Heart right ventricle (tissue), 16 donors: Measurements from ENCODE around the gene CCDC90B. TPM values are rescaled to one million over a fixed set of nuclear protein-coding genes. Genes with fewer than 3 reads are reported as not detected.
A peak's percentile ranks its signal among the peaks of the same experiment; 100 is the strongest.

Source experiments
- ATAC-seq, 8 donors: fragments of 200-7000 bp; cut with Tn5 transposase; one replicate each; pipeline ENCODE4 v1.9.1; 2020; ENCODE audit warnings: mild to moderate bottlenecking in 8 of 8, moderate library complexity in 8 of 8, moderate number of reproducible peaks in 1 of 8
- DNase-seq, 2 donors: peaks; one replicate each; pipeline ENCODE4 v3.0.0-alpha.2; 2020
- H3K27ac ChIP-seq, 10 donors: fragments of 200-600 bp; sonication (generic) in 2 of 10; one replicate each; pipeline versions ENCODE4 v1.5.0 to v1.8.0; 2020 to 2022; ENCODE audit warnings: mild to moderate bottlenecking in 3 of 10
- H3K27me3 ChIP-seq, 7 donors: fragments of 200-600 bp; one replicate each; pipeline ENCODE4 v1.8.0; 2021 to 2022; ENCODE audit warnings: mild to moderate bottlenecking in 2 of 7
- H3K36me3 ChIP-seq, 9 donors: fragments of 200-600 bp; sonication (generic) in 1 of 9; one replicate each; pipeline versions ENCODE4 v1.5.0 to v1.8.0; 2020 to 2022; ENCODE audit warnings: mild to moderate bottlenecking in 2 of 9
- H3K4me1 ChIP-seq, 9 donors: fragments of 200-600 bp; sonication (generic) in 1 of 9; one replicate each; pipeline versions ENCODE4 v1.5.0 to v1.8.0; 2020 to 2022; ENCODE audit warnings: mild to moderate bottlenecking in 4 of 9
- H3K4me3 ChIP-seq, 10 donors: fragments of 200-600 bp; sonication (generic) in 2 of 10; one replicate each; pipeline versions ENCODE4 v1.5.0 to v1.8.0; 2020 to 2022; ENCODE audit warnings: mild to moderate bottlenecking in 7 of 10, moderate library complexity in 2 of 10
- H3K9me3 ChIP-seq, 11 donors: fragments of 200-600 bp in 10 of 11; sonication (generic) in 2 of 11; one replicate each; pipeline versions ENCODE4 v1.5.0 to v1.8.0; 2013 to 2022; ENCODE audit warnings: mild to moderate bottlenecking in 2 of 11, control low read depth in 1 of 11, moderate library complexity in 1 of 11
- CTCF ChIP-seq, 9 donors: fragments of 200-600 bp; sonication (generic) in 2 of 9; IDR thresholded peaks; one replicate each; pipeline versions ENCODE4 v1.5.0 to v1.8.0; 2021 to 2022; ENCODE audit warnings: antibody characterized with exemption in 9 of 9, mild to moderate bottlenecking in 5 of 9, moderate library complexity in 1 of 9
- WGBS, 2 donors: extraction: QIAGEN DNeasy Blood & Tissue Kit; methylation state at CpG; one replicate each; pipeline ENCODE4 v1.1.7; 2013; ENCODE audit warnings: inconsistent platforms in 1 of 2; 5-methylcytosine and 5-hydroxymethylcytosine counted together
- intact Hi-C, 10 donors: fragments of 100-400 bp; cut with DNase I; formaldehyde crosslinking; loops; one replicate each; pipeline versions ENCODE4 v1.11.1 to v1.14.2; 2022
- polyA plus RNA-seq, 2 donors: library from polyadenylated mRNA; stranded (reverse); fragments of 200-250 nt; gene quantifications; one replicate each; pipeline ENCODE4 v1.2.3, GENCODE V29; 2013
- total RNA-seq, 10 donors: library from RNA; stranded (reverse); fragmentation: NEBNext Ultra II Directional in 3 of 10; extraction: Animal tissue kit (Norgen Biotek cat#: 25700) in 3 of 10; gene quantifications; one replicate each; pipeline versions ENCODE4 v1.2.1 to v1.2.4, GENCODE V29; 2021 to 2023
- donor health status: Arrhythmogenic right ventricular cardiomyopathy.
- donor health status: ischemic (EF 13 %, LVEDD 7.1; RV severe dilation, severe dysfunction).
- donor health status: healthy with polysubstance abuse.
- donor health status: DM: no; HTN: yes; CAD: no.
- donor health status: DM: no; HTN: no; CAD: no.
- donor health status: ischemic (EF 25% LVEDD 6.9; RV normal size, moderate dysfunction).
- donor health status: ischemic (EF 25% LVEDD 5.7; RV mildly dilated, moderate dysfunction).
- donor health status: healthy.
- donor health status: DM: yes; HTN: yes; CAD: no.
- donor health status: Ischemic cardiomyopathy.
- donor health status: ischemic (EF 35%, LVEDD 5.7; RV mildly dilated, moderate dysfunction).
- donor health status: nonischemic (EF 11% LVEDD 7.7; RV severe dilation, severe dysfunction).
- donor health status: DM: yes; HTN: yes; CAD: no.
- donor health status: PGD.
- donor health status: ischemic (EF 29% LVEDD 5.4; RV normal size, mild dysfunction).
- donor health status: nonischemic (EF 23%, LVEDD 6.1; RV moderate dilation, normal function).

CCDC90B gene
- total and polyA plus RNA-seq, 12 donors: 14.7 to 34.3 (median 27.0) TPM

- intact Hi-C loops: loop anchor here in 2 of 10 donors (10.0 kb wide), 2 partner anchors 210 to 380 kb away; partner anchors contain the start of genes DDIAS (in 1 of the 2), PRCP (in 1 of the 2) and RAB30 (in 1 of the 2)
- no peak for ATAC-seq
- TF ChIP-seq CTCF (IDR thresholded peaks at IDR 0.05): no peak
- no peaks in the 10 kb centered on the region for H3K9me3 ChIP-seq
- peak overlapping the region; percentile 56 to 90 (median 80) for H3K4me3 ChIP-seq
- DNase-seq: no peak
- WGBS, 2 donors: 5 to 16% methylated on average over 3 of the region's 3 CpGs
- no peaks in the 10 kb centered on the region for H3K27me3 ChIP-seq
- peaks cover 0 to 44% (median 35%) of the 10 kb centered on the region in 9 donors for H3K4me1 ChIP-seq
- peak overlapping the region in 8 of 10 donors; percentile 94 to 99 (median 96) for H3K27ac ChIP-seq
- H3K36me3 ChIP-seq: peaks cover 0 to 11% (median 0%) of the 10 kb centered on the region in 9 donors
These were observed 1.5 kb downstream of the CCDC90B start for GRCh38 chr11:83284501-83285150.

GRCh38 chr11:83282084-83282716 lies 4.0 kb downstream of the CCDC90B start:
- TF ChIP-seq CTCF (IDR thresholded peaks at IDR 0.05): no peak
- no peaks in the 10 kb centered on the region for H3K27me3 ChIP-seq
- no peak overlapping the region for H3K27ac ChIP-seq
- no peaks in the 10 kb centered on the region for H3K9me3 ChIP-seq
- DNase-seq (no peak), ATAC-seq (no peak)
- intact Hi-C loops: loop anchor here in 2 of 10 donors (10.0 kb wide), 2 partner anchors 207 to 377 kb away; partner anchors contain the start of genes DDIAS (in 1 of the 2), PRCP (in 1 of the 2) and RAB30 (in 1 of the 2)
- 49 to 68% methylated on average over 4 of the region's 4 CpGs for WGBS, 2 donors
- H3K4me3 ChIP-seq: no peak overlapping the region
- H3K4me1 ChIP-seq: peaks cover 0 to 44% (median 35%) of the 10 kb centered on the region in 9 donors
- peaks cover 0 to 35% (median 8%) of the 10 kb centered on the region in 9 donors for H3K36me3 ChIP-seq

GRCh38 chr11:83280256-83280655 lies 5.9 kb downstream of the CCDC90B start:
- peaks cover 0 to 44% (median 34%) of the 10 kb centered on the region in 9 donors for H3K4me1 ChIP-seq
- no peak overlapping the region for H3K27ac ChIP-seq
- H3K27me3 ChIP-seq: no peaks in the 10 kb centered on the region
- ATAC-seq (no peak), DNase-seq (no peak)
- no peak overlapping the region for H3K4me3 ChIP-seq
- H3K36me3 ChIP-seq: peaks cover 0 to 54% (median 11%) of the 10 kb centered on the region in 9 donors
- intact Hi-C loops: loop anchor here in 2 of 10 donors (10.0 kb wide), 2 partner anchors 205 to 375 kb away; partner anchors contain the start of genes DDIAS (in 1 of the 2), PRCP (in 1 of the 2) and RAB30 (in 1 of the 2)
- no peaks in the 10 kb centered on the region for H3K9me3 ChIP-seq
- TF ChIP-seq CTCF (IDR thresholded peaks at IDR 0.05): no peak
- WGBS, 2 donors: 59 to 77% methylated on average over 1 of the region's 1 CpG

GRCh38 chr11:83278351-83278750 lies 7.8 kb downstream of the CCDC90B start:
- no peak for DNase-seq
- Histone ChIP-seq H3K4me3 (no peak overlapping the region), H3K9me3 (no peaks in the 10 kb centered on the region), H3K27me3 (no peaks in the 10 kb centered on the region), H3K36me3 (peaks cover 0 to 73% (median 19%) of the 10 kb centered on the region in 9 donors), H3K4me1 (peaks cover 0 to 26% (median 16%) of the 10 kb centered on the region in 9 donors), H3K27ac (no peak overlapping the region)
- intact Hi-C loops: no loop called here
- no peak for TF ChIP-seq CTCF (IDR thresholded peaks at IDR 0.05)
- no peak for ATAC-seq
